CD4-positive, alpha-beta T cell treated with Interleukin-6 at 100 ng/mL for 8 hours (primary cell): ENCODE results near the gene ALDH7A1.
"Not testable (repeated sequence)": the region's sequence is repeated elsewhere in the genome, so short reads cannot be mapped to it uniquely, and the experiment has no call there.

Source experiments
- DNase-seq: peaks from one replicate; pipeline ENCODE4 v3.0.0-alpha.2; 2020; ENCODE audit warnings: mixed read lengths, low spot score

Gene ALDH7A1

DNA sequence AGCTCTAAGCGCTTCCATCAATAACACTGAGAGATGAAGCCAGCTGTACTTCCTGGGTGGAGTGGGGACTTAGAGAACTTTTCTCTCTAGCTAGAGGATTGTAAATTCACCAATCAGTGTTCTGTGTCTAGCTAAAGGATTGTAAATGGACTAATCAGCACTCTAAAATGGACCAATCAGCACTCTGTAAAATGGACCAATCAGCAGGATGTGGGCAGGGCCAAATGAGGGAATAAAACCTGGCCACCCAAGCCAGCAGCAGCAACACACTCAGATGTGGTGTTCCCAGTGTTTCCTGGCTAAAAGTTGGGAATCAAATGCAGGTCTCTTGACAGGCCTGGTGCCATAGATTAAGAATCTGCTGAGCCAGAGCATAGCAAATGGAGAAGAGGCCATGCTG, 60.5 kb downstream of the ALDH7A1 start:
- no peak for DNase-seq

DNA sequence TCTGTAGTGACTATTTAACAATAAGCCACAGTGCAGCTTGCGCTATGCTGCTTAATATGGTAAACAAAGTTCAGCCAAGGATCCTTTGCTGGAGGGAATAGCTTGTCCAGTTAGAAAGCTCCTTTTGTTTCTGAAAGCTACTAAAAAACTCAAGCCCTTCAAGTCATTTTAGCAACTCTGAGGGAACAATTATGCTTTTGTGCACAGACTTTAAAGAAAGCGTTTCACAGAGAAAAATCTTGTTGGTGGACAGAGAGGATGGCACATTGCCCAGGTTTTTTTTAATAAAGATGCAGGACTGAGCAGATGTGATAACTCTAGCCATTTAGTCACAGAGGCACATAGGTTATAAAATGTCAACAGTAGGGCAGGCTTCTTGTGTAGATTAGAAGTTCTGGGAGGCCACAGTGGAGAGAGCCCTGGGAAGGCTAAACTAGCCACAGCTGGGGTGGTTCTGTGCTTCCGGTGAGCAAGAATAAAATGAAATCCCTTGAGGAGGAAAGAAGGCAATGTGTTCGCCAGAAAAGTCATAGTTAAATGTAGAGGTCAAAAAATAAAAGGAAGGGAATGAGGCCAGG, 63.4 kb downstream of the ALDH7A1 start:
- no peak for DNase-seq

DNA sequence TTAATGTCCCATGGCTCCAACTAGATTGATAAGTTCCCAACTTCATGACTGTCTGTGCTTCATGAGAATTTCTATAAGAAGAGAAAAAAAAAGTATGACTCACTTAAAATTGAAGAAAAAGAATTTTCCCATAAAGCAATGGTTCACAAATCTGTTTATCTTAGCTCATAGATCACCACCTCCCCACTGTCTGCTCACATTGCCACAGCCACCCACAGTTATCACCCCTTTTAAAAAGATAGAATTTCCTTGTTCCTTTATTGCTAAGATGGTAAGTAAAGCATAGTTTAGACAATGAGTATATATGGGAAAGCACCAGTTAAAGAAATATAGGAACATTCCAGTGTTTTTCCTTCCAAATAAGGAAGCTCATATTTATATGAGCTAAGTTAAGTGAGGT, 67.1 kb downstream of the ALDH7A1 start:
- DNase-seq, result no peak

DNA sequence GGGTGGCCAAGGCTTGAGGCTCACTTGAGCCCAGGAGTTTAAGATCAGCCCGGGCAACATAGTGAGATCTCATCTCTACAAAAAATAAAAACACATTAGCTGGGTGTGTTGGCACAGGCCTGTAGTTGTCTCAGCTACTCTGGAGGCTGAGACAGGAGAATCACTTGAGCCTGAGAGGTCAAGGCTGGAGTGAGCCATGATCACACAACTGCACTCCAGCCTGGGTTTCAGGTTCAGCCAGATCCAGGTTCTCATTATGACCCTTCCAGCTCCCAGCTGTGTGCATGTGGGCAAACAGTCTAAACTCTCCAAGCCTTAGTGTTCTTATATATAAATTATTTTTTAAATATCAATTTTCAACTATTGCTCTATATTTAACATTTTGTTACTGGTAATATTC, 67.9 kb downstream of the ALDH7A1 start:
- no peak for DNase-seq

DNA sequence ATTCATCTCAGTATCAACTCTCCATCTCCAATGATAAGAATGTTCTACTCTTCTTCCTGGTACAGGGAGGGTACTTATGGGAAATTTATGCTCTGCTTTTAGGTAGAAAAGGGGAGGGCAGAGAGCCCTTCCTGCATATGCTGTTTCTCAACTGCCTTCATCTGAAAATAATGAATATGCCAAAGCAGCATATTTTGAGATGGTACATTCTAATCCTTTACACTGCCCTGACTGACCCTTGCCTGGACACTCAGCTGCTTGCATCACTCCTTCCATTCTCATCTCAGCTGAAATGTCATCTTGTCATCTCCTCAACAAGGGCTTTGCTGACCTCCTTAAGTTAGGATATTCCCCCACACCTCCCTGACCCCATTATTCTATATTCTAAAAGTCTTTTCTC, 68.5 kb downstream of the ALDH7A1 start:
- no peak for DNase-seq

DNA sequence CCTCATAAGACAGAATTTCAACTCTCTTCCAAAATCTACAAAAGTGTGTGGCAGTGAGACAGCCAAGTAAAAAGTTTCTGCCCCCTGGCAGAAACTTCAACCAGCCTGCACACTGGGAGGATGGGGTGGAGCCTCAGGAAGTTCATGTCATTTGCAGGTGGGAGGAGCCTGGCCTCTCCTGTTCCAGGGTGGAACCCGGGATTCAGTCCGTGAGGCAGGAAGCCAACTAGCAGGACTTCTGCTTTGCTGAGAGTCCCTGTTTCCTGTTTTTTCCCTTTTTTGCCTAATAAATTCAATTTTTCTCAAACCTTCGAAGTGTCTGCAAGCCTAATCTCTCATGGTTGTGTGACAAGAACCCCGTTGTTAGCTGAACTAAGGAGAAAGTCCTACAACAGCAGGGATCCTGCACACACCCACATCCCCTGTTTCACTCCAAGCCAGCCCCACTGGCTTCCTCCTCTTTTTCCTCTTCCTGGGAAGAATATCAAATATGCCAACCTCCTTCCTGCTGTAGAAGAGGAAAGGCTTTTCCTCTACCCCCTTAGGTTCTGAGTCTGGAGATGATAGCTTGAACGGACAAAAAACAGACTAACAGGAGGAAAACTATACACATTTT, 69.3 kb downstream of the ALDH7A1 start:
- no peak for DNase-seq

DNA sequence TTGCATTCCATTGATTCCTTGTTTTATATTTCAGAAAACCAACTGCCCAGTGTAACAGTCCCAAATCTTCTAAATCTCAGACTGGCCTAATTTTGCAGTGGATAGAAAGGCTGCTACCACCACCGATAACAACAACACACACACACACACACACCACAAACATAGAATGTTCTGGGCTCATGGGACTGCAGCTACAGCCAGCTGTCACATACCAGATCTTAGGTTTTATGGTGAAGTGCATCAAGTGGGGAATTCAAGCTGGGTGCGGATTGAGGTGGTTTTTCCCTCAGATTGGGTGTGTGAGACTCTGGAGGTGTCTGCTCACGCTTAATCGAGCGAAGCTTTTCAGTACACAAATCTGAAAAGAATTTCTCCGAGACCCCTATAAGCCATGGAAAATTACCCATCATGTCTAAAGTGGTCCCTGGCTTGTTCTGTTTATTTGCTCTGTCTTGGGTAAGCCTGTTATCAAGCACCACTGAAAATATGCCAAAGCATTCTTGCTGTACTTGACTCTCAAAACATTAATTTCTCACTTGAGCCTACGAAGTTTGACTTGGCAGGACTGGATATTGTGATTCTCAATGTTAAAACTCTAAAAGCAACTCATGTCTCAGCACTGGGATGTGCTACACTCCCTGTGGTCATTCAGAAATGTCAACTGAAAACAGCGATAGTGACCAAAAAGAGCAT, 71.1 kb downstream of the ALDH7A1 start:
- DNase-seq, result no peak

DNA sequence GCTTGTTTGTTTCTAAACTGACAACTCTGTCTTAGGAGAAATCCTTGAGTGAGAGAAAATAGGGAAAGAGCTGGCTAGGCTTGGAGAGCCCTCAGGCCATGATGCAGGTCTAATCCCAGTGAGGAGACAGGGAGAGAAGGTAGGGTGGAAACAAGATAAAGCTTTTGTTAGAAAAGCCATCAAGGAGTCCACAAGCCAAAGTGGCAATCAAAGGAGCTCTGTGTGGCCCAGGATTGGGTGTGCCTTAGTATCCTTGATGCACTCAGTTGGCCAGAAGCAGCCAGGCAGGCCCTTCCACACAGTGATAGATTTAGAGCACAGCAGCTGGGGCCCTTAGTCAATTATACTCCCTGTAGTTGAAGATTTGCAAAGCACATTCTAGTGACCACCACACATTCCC, 73.9 kb downstream of the ALDH7A1 start:
- DNase-seq, result no peak

DNA sequence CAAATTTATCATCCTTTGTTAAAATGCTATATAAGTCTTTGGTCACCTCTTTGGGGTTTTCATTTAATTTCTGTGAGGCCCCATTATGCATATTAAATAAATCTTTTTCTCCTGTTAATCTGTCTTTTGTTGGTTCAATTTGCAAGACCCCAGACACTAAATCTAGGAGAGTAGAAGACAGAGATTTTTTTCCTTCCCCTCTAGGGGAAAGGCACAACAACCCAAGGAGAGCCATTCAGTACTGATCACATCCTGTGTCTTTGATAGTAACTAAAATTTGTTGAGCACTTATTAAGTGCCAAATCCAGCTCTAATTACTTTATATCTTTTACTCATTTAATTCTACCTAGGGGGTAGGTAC, 74.4 kb downstream of the ALDH7A1 start:
- DNase-seq, result no peak

DNA sequence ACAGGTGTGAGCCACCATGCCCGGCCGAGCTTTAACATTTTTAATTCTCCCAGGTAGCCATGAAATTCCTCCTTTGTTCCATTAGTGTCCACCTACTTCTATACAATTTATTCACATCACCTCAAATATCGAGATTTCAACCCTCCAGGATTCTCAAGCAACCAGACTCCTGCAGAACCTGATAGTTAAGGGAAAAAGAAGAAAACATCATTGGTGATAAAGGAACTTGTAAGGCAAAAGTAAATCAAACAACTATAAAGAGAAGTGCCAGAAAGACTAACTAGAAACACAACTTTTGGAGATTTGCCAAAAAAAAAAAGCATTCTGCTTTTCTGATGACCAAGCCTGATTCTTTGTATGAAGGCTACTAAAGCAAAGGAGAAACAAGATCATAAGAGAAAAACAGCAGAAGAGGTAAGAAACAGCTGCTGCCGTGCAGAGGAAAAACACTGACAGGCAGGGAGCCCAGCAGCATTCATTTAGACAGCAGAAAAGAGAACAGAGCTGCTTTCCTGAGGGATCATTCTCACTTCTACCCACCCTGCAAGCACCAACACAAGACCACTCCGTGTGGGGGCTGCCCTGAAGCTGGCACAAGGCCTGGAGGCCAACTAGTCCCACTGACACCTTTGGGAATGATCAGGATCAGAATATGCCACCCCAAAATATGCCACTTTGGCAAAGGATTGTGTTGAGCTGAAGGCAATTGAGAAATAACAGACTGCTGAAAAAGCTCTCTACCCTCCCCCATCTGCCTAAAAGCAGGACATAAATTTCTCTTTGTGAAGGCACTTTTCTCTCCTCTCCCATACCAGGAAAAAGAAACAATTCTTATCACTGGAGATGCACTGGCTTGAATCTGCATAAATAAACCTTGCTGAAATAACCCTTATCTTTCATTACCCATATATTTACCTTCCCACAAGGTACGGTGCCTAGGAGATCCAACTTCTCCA, 75.1 kb downstream of the ALDH7A1 start:
- DNase-seq, result no peak

DNA sequence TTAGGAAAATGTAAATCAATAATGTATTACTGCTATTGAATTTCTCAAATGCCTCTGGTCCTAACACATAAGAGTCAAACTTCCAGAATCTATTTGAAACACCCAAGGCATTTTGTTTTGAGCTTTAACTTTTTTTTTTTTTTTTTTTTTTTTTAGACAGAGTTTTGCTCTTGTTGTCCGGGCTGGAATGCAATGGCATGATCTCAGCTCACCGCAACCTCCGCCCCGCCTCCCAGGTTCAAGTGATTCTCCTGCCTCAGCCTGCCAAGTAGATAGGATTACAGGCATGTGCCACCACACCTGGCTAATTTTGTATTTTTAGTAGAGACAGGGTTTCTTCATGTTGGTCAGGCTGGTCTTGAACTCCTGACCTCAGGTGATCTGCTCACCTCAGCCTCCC, 75.8 kb downstream of the ALDH7A1 start:
- DNase-seq, result not testable (repeated sequence)

DNA sequence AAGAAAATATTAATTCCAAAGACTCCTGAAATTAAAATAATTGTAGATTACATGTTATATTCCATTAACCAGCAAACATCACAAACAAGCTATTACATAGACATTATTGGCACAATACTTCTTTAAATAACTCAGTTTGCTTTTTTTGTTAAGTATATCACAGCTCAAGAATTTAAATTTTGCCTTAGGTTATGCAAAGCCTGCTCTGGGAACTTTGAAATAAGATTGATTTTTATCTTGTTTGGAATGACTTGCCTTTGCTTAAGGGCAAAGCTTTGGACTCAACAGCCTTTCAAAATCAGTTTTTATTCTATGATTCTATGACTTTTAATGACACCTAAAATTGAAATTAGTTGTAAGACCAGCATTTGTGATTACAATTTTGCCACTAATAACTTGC, 78.2 kb downstream of the ALDH7A1 start:
- no peak for DNase-seq

DNA sequence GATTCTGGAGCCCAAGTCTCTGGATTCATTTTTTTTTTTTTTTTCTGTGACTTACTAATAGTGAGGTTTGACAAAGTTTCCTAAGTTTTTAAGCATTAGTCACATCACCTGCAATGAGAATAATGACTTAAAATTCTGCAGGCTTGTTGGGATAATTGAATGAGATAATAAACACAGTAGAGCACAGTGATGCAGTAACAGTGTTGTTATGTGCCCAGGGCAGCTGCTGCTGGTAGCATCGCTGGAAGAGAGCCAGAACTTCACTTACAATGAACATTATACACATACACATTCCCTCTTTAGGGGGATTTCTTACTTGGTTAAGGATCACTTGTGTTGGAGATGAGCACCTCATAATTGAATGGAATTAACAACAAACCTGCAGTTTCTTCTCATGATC, 78.9 kb downstream of the ALDH7A1 start:
- DNase-seq, result no peak

DNA sequence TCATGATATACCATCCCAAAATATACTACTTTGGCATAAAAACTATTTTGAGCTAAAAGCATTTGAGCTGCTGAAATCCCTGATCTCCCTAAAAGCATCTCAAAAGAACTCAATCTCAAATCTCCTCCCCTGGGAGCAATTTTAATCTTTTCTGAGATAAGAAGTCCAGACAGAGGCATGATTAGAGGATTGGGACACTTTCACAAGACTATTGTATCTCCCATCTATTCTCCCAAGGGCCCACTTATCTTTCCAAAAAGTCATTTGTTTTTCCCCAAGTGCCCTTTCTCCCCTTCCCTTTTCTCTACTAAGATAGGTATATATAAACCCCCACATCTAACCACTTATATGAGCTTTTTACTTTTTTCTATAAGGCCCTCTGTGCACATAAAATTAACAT, 79.7 kb downstream of the ALDH7A1 start:
- DNase-seq, result no peak

DNA sequence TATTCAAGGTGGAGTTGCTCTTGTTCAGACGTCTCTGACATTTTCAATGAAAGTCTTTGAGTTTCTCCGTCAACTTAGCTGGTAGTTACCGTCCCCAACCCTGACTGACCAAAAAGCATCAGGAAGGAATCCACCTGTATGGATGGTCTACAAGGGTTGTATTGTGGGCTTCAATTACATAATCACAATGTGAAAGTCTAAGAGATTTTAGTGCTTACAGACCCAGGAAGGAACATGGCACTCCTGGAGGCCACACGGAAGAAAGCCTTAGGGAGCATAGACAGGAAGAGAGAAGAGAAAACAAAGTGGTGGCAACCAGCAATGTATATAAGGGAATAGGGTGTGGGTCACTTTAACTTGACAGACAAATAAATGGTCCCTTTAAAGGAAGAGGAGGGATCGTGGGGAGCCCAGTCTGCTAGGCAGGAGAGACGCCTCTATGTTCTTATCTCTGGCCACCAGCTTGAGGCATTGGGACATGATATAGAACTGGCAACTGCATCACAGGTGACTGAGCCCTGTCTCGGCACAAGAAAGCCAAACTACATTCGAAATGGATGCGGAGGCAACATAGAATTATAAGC, 80.4 kb downstream of the ALDH7A1 start:
- no peak for DNase-seq

DNA sequence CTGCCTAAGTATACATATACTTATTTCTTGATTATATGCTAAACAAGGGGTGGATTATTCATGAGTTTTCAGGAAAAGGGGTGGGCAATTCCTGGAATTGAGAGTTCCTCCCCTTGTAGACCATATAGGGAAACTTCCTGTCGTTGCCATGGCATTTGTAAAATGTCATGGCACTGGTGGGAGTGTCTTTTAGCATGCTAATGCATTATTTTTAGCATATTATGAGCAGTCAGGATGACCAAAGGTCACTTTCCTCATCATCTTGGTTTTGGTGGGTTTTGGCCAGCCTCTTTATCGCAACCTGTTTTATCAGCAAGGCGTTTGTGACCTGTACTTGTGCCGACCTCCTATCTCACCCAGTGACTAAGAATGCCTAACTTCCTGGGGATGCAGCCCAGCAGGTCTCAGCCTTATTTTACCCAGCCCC, 80.9 kb downstream of the ALDH7A1 start:
- no peak for DNase-seq

DNA sequence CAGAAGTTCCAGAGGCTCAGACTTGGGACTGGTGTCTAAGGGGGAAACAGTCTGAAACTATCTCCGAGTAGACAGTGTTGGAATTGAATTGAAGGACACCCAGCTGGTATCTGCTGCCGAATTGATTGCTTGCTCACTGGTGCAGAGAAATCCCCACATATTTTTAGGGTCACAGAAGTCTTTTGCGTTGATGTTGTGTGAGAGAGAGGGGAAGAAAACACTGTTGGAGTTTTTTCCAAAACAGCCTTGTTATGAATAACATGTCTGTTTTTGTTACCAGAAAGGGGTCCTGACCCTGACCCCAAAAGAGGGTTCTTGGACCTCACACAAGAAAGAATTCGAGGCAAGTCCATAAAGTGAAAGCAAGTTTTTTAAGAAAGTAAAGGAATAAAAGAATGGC, 81.3 kb downstream of the ALDH7A1 start:
- DNase-seq, result no peak

DNA sequence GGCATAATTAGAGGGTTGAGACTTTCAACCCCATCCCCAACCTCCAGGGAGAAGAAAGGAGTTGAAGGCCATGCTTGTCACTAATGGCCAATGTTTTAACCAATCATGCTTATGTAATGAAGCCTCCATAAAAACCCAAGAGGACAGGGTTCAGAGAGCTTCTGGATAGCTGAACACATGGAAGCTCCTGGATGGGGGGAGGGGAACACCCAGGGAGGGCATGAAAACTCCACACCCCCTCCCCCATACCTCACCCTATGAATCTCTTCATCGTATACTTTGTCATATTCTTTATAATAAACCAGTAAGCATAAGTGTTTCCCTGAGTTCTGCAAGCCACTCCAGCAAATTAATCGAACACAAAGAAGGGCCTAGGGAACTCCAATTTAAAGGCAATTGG, 81.7 kb downstream of the ALDH7A1 start:
- no peak for DNase-seq

DNA sequence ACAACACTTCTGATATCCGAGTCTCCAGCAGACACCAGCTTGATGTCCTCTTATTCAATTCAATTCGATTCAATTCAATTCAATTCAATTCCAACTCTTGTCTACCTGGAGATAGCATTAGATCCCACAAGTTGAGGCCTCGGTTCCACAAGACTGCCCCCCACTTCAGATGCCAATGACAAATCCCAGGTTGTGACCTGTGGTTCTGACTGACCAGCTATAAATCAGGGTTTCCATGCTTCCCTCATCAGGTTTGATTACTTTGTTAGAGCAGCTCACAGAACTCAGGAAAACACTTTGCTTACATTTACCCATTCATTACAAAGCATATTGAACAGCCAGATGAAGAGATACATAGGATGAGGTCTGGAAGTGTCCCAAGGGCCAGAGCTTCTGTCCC, 82.6 kb downstream of the ALDH7A1 start:
- DNase-seq, result no peak

DNA sequence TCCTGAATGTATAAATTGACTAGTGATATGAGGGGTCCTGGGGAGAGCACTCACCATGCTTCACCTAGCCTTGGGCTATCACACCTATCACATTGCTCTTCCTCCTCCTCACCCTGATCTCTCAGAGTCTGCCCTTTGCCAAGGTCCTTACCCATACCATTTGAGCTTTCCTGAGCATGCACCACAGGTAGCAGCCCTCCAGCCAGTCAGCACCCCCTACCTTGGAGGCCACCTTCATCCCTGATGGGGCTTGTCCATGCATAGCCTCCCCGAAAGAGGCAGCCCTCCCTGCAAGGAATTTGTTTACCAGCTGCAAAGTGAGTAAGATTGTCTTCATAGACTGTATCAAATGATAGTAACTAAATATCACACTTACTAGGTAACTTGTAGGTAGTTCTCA, 83.1 kb downstream of the ALDH7A1 start:
- DNase-seq, result no peak

DNA sequence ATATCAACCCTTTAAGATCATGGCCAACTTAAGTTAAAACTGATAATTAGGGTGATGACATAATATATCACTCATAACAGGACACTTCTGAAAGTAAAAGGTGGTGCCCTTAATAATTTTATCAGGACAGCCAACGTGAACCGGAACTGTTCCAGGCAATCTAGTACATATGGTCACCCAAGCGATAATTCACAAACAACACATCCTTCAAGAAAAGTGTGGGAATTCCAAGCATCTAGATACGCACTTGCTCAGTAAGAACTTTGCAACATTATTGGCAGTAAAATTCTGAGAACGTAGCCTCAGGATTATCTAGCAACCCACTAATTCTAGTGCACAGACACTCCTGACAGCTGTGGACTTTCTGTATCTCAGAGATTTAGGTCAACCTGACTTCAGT, 85.7 kb downstream of the ALDH7A1 start:
- DNase-seq, result no peak

DNA sequence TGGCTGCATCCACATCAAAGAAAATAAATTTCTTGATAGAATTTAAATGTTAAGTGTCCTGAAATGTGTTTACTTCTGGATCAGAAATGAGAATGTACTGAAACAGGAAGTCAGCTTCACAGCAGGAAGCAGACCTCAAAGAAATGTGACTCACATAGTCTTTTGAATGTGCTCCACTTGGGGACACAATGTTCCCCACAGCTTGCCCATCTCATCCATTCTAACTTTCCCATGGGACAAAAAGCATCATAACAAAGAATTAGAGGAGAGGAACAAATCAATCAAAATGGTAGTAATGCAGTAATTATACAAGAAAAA, 86.1 kb downstream of the ALDH7A1 start:
- DNase-seq, result peak; percentile 47
